Peyer's patch (tissue), 4 donors: ENCODE data around the gene TIMM21.

ENCODE experiments used
- CTCF ChIP-seq, 6 experiments: fragments of 450-650 bp in 4 of 6; fragments of 200-600 bp in 2 of 6; sonication (generic) in 1 of 6; IDR thresholded peaks; one replicate each; pipeline ENCODE4 v1.5.1; 2017 to 2019; ENCODE audit warnings: antibody characterized with exemption in 6 of 6, mild to moderate bottlenecking in 3 of 6, moderate library complexity in 1 of 6
- POLR2A ChIP-seq, 2 donors: fragments of 450-650 bp; IDR thresholded peaks; one replicate each; pipeline ENCODE4 v1.5.1; 2017; ENCODE audit warnings: antibody characterized with exemption in 2 of 2, mild to moderate bottlenecking in 2 of 2, moderate library complexity in 2 of 2

GRCh38 chr18:74139888-74140287, 8.4 kb upstream of the TIMM21 start:
- TF ChIP-seq CTCF (IDR thresholded peaks at IDR 0.05), result no peak
- TF ChIP-seq POLR2A (IDR thresholded peaks at IDR 0.05), result no peak
